Jurkat, Clone E6-1 (cell line): ENCODE results near the gene CCL3.

Experiments
- DNase-seq: peaks from one replicate; pipeline ENCODE4 v3.0.0-alpha.2; 2011; ENCODE audit warnings: low read depth, low spot score
- H3K4me3 ChIP-seq: 2 replicates; pipeline ENCODE4 v1.5.1; 2011; ENCODE audit warnings: mild to moderate bottlenecking, low read length, control low read depth, moderate library complexity

The CCL3 gene

DNA sequence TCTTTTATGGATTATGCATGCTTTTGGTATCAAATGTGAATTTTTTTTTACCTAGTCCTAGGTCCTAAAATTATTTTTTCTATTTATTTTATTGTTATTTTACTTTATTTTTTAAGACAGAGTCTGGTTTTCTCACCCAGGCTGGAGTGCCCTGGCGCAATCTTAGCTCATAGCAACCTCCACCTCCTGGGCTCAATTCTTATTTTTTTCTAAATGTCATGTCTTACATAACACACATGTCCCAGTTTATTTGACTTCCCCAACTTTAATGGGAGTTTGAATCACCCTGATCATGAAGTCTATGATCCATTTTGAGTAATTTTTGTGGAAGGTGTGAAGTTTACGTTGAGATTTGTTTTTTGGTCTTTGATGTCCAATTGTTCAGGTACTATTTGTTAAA is 29.1 kb downstream of the CCL3 start:
- DNase-seq = no peak
- H3K4me3 ChIP-seq = no peak overlapping the region

GRCh38 chr17:36059406-36059805 is 30.5 kb downstream of the CCL3 start:
- H3K4me3 ChIP-seq = no peak overlapping the region
- DNase-seq = no peak

DNA sequence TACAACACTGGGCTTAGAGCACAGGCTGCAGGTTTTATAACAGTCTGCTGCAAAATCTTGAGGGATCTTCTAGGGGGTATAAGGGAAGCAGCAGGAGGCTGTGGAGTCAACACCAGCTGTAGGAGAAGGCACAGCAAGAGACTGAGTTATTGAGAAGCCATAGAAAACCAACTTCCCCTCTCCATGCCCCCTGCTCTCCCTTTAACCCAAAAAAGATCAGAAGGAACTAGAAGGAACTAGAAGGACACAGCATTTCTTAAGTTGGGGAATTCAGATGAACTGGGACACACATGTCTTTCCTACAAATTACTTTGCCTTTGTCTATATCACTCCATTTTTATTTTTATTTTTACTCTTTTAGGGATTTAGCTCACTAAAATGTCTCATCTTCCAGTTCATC is 32.0 kb downstream of the CCL3 start:
- DNase-seq = no peak
- no peak overlapping the region for H3K4me3 ChIP-seq

- no peak overlapping the region for H3K4me3 ChIP-seq
- DNase-seq = no peak
Measured at GRCh38 chr17:36055921-36056520, 33.9 kb downstream of the CCL3 start.

- DNase-seq = no peak
- no peak overlapping the region for H3K4me3 ChIP-seq
Measured at GRCh38 chr17:36055171-36055570, 34.8 kb downstream of the CCL3 start.

- no peak for DNase-seq
- no peak overlapping the region for H3K4me3 ChIP-seq
Measured at GRCh38 chr17:36049643-36050042, 40.3 kb downstream of the CCL3 start.

DNA sequence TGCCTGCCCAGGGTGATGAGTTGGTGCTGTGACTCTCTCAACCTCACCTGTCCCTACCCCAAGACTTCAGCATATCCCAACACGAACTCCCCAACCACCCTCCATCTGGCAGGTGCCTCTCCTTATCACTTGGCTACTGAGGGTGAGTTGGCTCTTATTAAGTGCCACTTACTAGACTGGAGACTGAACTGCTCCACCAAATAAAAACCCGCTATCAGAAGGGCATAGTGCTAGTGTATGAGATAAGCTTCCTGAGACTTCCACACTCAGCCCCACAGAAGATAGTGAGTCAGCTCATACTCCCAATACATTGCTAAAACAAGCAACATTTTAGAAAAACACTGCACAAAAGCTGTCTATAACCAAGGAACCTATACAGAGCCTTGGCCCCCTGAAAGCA is 41.9 kb downstream of the CCL3 start:
- H3K4me3 ChIP-seq = no peak overlapping the region
- no peak for DNase-seq
